Nephron (organoid): Measurements from ENCODE around the gene TRIO.

Experiments used
- H3K27ac Mint-ChIP-seq, 3 experiments: 2 replicates each; pipeline ENCODE4 v1.8.0; 2020; ENCODE audit warnings: mixed read lengths in 3 of 3, mild to moderate bottlenecking in 2 of 3, moderate library complexity in 1 of 3
- H3K27me3 Mint-ChIP-seq: 2 replicates; pipeline ENCODE4 v1.8.0; 2021; ENCODE audit warnings: low read depth, mild to moderate bottlenecking, moderate library complexity, mixed read lengths
- H3K36me3 Mint-ChIP-seq: 2 replicates; pipeline ENCODE4 v1.8.0; 2020; ENCODE audit warnings: low read depth, mixed read lengths
- H3K4me1 Mint-ChIP-seq: 2 replicates; pipeline ENCODE4 v1.8.0; 2020; ENCODE audit warnings: mixed read lengths
- H3K4me3 Mint-ChIP-seq, 3 experiments: 2 replicates each; pipeline ENCODE4 v1.8.0; 2020; ENCODE audit warnings: mild to moderate bottlenecking in 3 of 3, mixed read lengths in 3 of 3, moderate library complexity in 2 of 3
- H3K9me3 Mint-ChIP-seq: 2 replicates; pipeline ENCODE4 v1.8.0; 2020; ENCODE audit warnings: mixed read lengths
- CTCF ChIP-seq, 3 experiments: fragments of 200-600 bp; sonication (generic); IDR thresholded peaks; one replicate each; pipeline ENCODE4 v1.5.0; 2021; ENCODE audit warnings: antibody characterized with exemption in 3 of 3; ENCODE audit not compliant: unreplicated experiment in 3 of 3

The TRIO gene

DNA sequence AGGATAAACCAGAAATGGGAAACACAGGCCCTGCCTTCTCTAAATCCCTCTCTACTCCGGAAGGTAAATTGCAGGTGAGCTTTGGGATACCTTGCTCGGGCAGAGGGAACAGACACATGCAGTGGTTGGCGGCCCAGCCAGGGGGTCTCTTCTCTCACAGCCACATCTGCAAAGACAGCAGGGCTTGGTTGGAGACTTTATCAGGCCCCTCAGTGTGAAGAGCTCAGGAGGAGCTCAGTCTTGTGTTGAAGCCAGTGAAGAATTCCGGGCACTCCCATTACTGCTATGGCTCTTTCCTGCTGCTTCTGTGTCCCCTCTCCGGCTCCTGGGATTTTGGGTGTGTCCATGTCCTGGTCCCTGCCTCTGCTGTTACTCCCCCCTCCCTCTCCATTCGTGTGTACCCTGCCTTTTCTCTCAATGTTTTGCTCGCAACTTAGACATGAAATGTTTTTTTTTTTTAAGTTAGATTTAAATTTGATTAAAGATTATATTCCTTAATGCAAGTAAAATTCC lies 99.8 kb downstream of the TRIO start:
- H3K4me3 Mint-ChIP-seq, result no peak overlapping the region
- peaks cover 88% of the 10 kb centered on the region for H3K4me1 Mint-ChIP-seq
- H3K27me3 Mint-ChIP-seq, result no peaks in the 10 kb centered on the region
- no peaks in the 10 kb centered on the region for H3K36me3 Mint-ChIP-seq
- TF ChIP-seq CTCF (IDR thresholded peaks at IDR 0.05; ENCODE audit: unreplicated experiment in 3 of 3), result no peak
- H3K27ac Mint-ChIP-seq, result no peak overlapping the region
- H3K9me3 Mint-ChIP-seq, result no peaks in the 10 kb centered on the region

- Mint-ChIP-seq H3K9me3 (no peaks in the 10 kb centered on the region), H3K4me1 (peaks cover 82% of the 10 kb centered on the region), H3K36me3 (no peaks in the 10 kb centered on the region), H3K27me3 (no peaks in the 10 kb centered on the region), H3K4me3 (no peak overlapping the region), H3K27ac (peak overlapping the region in 2 of 3 experiments; percentile 33 to 52)
- no peak for TF ChIP-seq CTCF (IDR thresholded peaks at IDR 0.05; ENCODE audit: unreplicated experiment in 3 of 3)
Measured at GRCh38 chr5:14243766-14244165, 100.6 kb downstream of the TRIO start.

- H3K27me3 Mint-ChIP-seq, result no peaks in the 10 kb centered on the region
- H3K9me3 Mint-ChIP-seq, result no peaks in the 10 kb centered on the region
- TF ChIP-seq CTCF (IDR thresholded peaks at IDR 0.05; ENCODE audit: unreplicated experiment in 3 of 3), result no peak
- H3K4me3 Mint-ChIP-seq, result no peak overlapping the region
- H3K36me3 Mint-ChIP-seq, result no peaks in the 10 kb centered on the region
- H3K27ac Mint-ChIP-seq, result peak overlapping the region; percentile 71 to 89 (median 76)
- H3K4me1 Mint-ChIP-seq, result peaks cover 82% of the 10 kb centered on the region
Measured at GRCh38 chr5:14244721-14245120, 101.6 kb downstream of the TRIO start.

DNA sequence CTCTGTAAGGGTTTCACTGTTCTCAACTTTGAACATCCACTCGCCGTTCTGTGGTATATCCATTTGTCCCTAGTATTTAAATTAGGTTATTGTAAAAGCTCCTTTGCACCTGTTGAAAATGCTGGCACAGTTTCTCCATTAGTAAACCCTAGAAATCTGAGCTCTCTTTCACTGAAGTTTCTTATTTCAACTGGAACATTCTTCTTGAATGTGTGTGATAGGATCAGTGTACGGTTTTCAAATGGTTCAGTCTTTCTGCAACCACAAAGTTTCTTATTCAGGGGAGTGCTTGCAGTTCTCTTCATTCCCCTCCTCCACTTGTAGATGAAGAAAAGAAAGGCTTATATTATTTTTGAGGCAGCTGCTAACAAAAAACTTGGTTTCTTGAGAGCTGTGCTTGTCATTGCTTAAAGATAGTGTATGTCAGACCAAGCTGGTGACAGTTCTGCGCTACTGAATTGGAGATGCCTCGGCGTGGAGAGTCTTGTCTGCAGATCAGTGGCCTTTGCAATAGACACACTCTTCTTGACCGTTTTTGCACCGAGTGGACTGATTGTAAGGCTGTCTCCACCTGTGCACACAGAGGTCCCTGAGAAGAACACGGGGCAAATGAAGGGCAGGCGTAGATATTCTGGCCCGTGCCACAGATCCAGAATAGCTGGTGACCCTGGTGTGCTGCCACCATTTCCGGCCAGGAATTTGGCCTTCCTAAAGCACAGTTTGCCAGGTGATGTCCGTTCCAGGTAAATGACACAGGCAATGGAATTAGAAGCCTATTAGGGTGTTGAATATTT lies 102.2 kb downstream of the TRIO start:
- Mint-ChIP-seq H3K27me3 (no peaks in the 10 kb centered on the region), H3K4me1 (peaks cover 82% of the 10 kb centered on the region), H3K36me3 (no peaks in the 10 kb centered on the region), H3K4me3 (peak overlapping the region in 1 of 3 experiments; percentile 35), H3K27ac (peak overlapping the region; percentile 71 to 89 (median 76)), H3K9me3 (no peaks in the 10 kb centered on the region)
- no peak for TF ChIP-seq CTCF (IDR thresholded peaks at IDR 0.05; ENCODE audit: unreplicated experiment in 3 of 3)

GRCh38 chr5:14246350-14247053 lies 103.4 kb downstream of the TRIO start:
- TF ChIP-seq CTCF (IDR thresholded peaks at IDR 0.05; ENCODE audit: unreplicated experiment in 3 of 3), result no peak
- peak overlapping the region; percentile 35 to 66 (median 43) for H3K27ac Mint-ChIP-seq

More at GRCh38 chr5:14246350-14247053, 103.4 kb downstream of the TRIO start:
- Mint-ChIP-seq H3K36me3 (no peaks in the 10 kb centered on the region), H3K4me3 (peak overlapping the region in 1 of 3 experiments; percentile 15), H3K4me1 (peaks cover 82% of the 10 kb centered on the region), H3K27me3 (no peaks in the 10 kb centered on the region), H3K9me3 (no peaks in the 10 kb centered on the region)
